HG03342 (cell line): Measurements from ENCODE around the gene AIF1.
A peak's percentile ranks its signal among the peaks of the same experiment; 100 is the strongest.

ENCODE experiments used
- ATAC-seq: cut with Tn5 transposase; IDR thresholded peaks from one replicate; pipeline ENCODE4 v1.9.1; 2021; ENCODE audit warnings: mild to moderate bottlenecking, moderate library complexity; ENCODE audit not compliant: unreplicated experiment

AIF1 gene

GRCh38 chr6:31661262-31662123, 46.5 kb downstream of the AIF1 start:
- ATAC-seq = no peak

DNA sequence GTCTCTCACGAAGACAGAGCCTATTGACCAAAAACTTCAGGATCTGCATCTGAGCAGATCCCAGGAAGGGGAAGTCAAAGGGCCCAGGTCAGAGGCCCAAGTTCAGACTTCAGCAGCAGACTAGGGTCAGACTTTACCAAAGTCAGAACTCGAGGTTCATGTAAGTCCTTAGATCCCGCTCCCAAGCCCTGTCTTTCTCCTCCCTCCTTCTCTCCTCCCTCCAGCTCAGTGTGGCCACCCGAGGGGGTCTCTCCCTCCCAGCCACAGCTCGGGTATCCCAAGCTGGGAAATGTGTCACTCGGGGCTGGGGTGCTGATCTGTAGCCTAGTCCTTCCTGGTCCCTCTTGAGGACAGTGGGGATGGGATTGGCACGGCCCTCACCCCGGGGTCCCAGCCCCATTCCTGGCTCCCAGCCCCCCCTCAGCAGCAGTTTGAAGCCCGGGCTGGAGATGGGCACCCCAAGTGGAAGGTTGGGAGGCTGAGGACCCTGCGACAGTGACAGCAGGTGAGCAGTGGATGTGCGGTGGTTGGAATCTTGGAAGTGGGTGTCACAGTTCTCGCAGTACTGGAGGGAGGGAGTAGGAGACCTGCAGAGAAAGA, 47.2 kb downstream of the AIF1 start:
- ATAC-seq = no peak

- no peak for ATAC-seq
These were observed 48.3 kb downstream of the AIF1 start for GRCh38 chr6:31663126-31663960.

DNA sequence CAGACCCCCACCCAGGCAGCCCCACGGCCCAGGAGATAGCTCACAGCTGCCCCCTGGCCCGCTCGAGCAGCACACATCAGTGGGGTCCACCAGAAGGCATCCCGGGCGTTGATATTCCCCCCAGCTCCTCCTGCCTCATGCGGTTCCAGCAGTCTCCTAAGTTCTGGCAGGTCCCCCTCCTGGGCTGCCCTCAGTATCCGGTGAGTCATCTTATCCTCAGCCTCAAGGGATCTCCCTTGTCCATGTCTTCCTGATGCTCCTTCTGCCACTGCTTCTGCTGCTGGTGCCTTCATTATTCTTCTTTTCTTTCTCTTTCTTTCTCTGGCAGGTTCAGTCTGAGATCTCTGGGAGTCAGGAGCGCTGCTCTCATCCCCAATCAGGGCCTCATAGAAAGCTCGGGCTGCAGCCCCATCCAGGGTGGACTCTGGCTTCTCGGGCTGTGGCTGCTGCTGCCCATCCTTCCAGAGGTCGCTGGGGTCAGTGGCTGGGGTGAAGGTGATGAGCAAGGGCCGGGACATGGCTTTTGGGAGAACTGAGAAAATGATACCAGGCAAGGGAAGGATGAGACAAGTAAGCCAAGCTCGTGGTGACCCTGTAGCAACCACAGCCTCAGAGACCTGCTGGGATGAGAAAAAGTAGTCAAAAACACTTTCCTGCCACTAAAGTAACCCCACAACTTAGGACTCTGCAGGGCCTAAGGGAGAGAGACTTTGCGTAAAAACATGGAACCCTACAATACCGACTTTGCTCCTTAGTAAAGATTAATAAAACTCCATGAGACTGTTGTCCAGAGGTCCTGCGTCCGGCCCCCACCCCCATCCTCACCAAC, 49.1 kb downstream of the AIF1 start:
- ATAC-seq = no peak

DNA sequence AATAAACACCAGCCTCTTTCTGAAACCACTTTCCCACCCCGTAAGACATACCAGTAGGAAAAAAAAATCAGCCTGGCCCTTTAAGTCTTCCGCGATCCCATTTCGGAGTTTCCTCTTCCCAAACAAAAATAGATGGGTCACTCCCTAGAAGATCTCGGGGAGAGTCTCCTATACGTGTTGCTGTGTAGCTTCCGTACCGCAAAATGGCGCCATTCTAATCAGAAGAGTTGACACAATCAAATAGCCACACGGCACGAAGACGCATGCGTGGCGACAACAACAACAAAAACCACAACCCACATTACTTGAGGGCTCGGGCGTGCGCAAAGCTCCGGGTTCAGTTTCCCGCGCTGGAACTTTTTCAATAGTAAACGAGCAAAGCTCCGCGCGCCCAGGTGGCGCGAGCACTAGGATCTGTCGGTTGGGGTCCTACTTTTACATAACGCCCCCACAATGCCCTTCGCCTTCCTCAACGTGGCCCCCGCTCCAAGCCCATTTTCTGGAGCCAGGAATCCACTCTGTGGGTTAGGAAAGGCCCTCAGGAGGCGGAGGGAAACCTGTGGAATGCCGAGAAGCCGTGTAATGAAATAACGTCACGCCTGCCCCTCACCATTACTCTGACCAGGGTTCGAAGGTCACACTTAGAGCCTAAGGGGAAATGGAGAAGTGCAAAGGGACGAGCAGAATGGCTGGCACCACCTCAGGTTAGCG, 49.9 kb downstream of the AIF1 start, which contains the start of gene GPANK1:
Gene GPANK1 (minus strand): TSS at position 208 of the 711 bp plus-strand sequence. CDS start 519 bp downstream, outside the sequence.
- no peak for ATAC-seq

GRCh38 chr6:31665501-31666336, 50.7 kb downstream of the AIF1 start, which contains the start of gene CSNK2B:
CSNK2B (plus strand) TSS chr6:31666080; CDS start chr6:31666832, 752 bp downstream.
- peak; percentile 69 for ATAC-seq

- ATAC-seq = no peak
These were observed 51.4 kb downstream of the AIF1 start for GRCh38 chr6:31666337-31666965.
